ENCODE results near the gene CCDC27.

DNA sequence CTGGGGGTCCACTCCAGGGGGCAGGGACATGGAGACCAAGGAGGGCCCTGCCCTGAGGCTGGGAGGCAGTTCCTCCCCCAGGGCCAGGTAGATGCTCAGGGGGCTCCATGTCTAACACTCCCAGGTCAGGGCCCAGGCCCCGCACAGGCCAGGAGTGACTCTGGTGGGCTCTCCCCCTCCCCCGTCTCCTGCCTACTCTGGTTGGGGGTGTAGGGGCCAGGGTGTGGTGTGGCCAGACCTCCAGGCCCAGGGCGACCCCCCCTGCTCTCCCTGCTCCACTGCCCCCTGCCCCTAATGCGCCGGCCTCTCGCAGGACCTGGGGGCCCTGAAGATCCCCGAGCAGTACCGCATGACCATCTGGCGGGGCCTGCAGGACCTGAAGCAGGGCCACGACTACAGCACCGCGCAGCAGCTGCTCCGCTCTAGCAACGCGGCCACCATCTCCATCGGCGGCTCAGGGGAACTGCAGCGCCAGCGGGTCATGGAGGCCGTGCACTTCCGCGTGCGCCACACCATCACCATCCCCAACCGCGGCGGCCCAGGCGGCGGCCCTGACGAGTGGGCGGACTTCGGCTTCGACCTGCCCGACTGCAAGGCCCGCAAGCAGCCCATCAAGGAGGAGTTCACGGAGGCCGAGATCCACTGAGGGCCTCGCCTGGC, 19.7 kb upstream of the CCDC27 start:
- no peak for TF ChIP-seq POLR2A (IDR thresholded peaks at IDR 0.05; ENCODE audit: control extremely low read depth in 1 of 2, low read depth in 2 of 2, low read length in 2 of 2)
- TF ChIP-seq EZH2 (IDR thresholded peaks at IDR 0.05; ENCODE audit: low read depth, low read length, severe bottlenecking): no peak
- TF ChIP-seq CEBPB (IDR thresholded peaks at IDR 0.05; ENCODE audit: low read depth, low read length): no peak
- no peak for TF ChIP-seq SUZ12 (IDR thresholded peaks at IDR 0.05; ENCODE audit: low read length)

Measured in H1 (cell line).